HG02981 (cell line): ENCODE data around the gene RIT2.

Experiments
- ATAC-seq: cut with Tn5 transposase; IDR thresholded peaks from one replicate; pipeline ENCODE4 v1.9.1; 2021; ENCODE audit warnings: mild to moderate bottlenecking, moderate library complexity; ENCODE audit not compliant: unreplicated experiment

Gene RIT2

GRCh38 chr18:43017622-43018021 lies 97.9 kb downstream of the RIT2 start:
- no peak for ATAC-seq

- no peak for ATAC-seq
Measured at GRCh38 chr18:43013486-43013885, 102.0 kb downstream of the RIT2 start.

- ATAC-seq, result no peak
Measured at GRCh38 chr18:43012951-43013350, 102.5 kb downstream of the RIT2 start.

- no peak for ATAC-seq
Measured at GRCh38 chr18:43010611-43011010, 104.9 kb downstream of the RIT2 start.

- no peak for ATAC-seq
Measured at GRCh38 chr18:43009674-43010073, 105.8 kb downstream of the RIT2 start.

- ATAC-seq, result no peak
Measured at GRCh38 chr18:43007365-43007764, 108.1 kb downstream of the RIT2 start.

GRCh38 chr18:43004421-43004820 lies 111.1 kb downstream of the RIT2 start:
- ATAC-seq, result no peak

GRCh38 chr18:43001821-43002220 lies 113.7 kb downstream of the RIT2 start:
- ATAC-seq, result no peak

GRCh38 chr18:42996824-42997223 lies 118.7 kb downstream of the RIT2 start:
- no peak for ATAC-seq

- ATAC-seq, result no peak
Measured at GRCh38 chr18:42980426-42980825, 135.1 kb downstream of the RIT2 start.

GRCh38 chr18:42977982-42978637 lies 137.4 kb downstream of the RIT2 start:
- ATAC-seq, result no peak

- no peak for ATAC-seq
Measured at GRCh38 chr18:42976869-42977590, 138.5 kb downstream of the RIT2 start.

GRCh38 chr18:42969366-42969765 lies 146.1 kb downstream of the RIT2 start:
- no peak for ATAC-seq

GRCh38 chr18:42961298-42961697 lies 154.2 kb downstream of the RIT2 start:
- no peak for ATAC-seq

GRCh38 chr18:42959528-42959927 lies 156.0 kb downstream of the RIT2 start:
- ATAC-seq, result no peak

GRCh38 chr18:42958353-42958752 lies 157.1 kb downstream of the RIT2 start:
- ATAC-seq, result no peak

GRCh38 chr18:42956287-42956686 lies 159.2 kb downstream of the RIT2 start:
- no peak for ATAC-seq

- no peak for ATAC-seq
Measured at GRCh38 chr18:42954887-42955286, 160.6 kb downstream of the RIT2 start.

GRCh38 chr18:42953306-42953705 lies 162.2 kb downstream of the RIT2 start:
- ATAC-seq, result no peak

GRCh38 chr18:42950732-42951131 lies 164.8 kb downstream of the RIT2 start:
- no peak for ATAC-seq

- no peak for ATAC-seq
Measured at GRCh38 chr18:42948831-42949230, 166.7 kb downstream of the RIT2 start.

- no peak for ATAC-seq
Measured at GRCh38 chr18:42941860-42942259, 173.6 kb downstream of the RIT2 start.

GRCh38 chr18:42941021-42941420 lies 174.5 kb downstream of the RIT2 start:
- ATAC-seq, result no peak
